DND-41 (cell line): ENCODE results near the gene CDCA7L.

Experiments used
- CTCF ChIP-seq: IDR thresholded peaks from 2 replicates; pipeline ENCODE4 v1.5.1; 2012; ENCODE audit warnings: borderline replicate concordance, low read length, moderate library complexity, mild to moderate bottlenecking; ENCODE audit not compliant: poor library complexity, severe bottlenecking; ENCODE audit errors: extremely low read depth
- EZH2 ChIP-seq: IDR thresholded peaks from 3 replicates; pipeline ENCODE4 v1.6.1; 2012; ENCODE audit warnings: borderline replicate concordance, low read depth, mild to moderate bottlenecking, moderate library complexity, low read length, inconsistent platforms; ENCODE audit not compliant: severe bottlenecking

GRCh38 chr7:21887779-21888178, 57.9 kb downstream of the CDCA7L start:
- TF ChIP-seq EZH2 (no peak), CTCF (no peak)
